ENCODE results near the gene VSIG2. TPM values are rescaled to one million over a fixed set of nuclear protein-coding genes. Genes with fewer than 3 reads are reported as not detected.
A peak's percentile ranks its signal among the peaks of the same experiment; 100 is the strongest.
"Not testable (repeated sequence)": the region's sequence is repeated elsewhere in the genome, so short reads cannot be mapped to it uniquely, and the experiment has no call there.

The VSIG2 gene
- total RNA-seq = 1 to 10 TPM; 1.1 to 1.2 TPM
- long read RNA-seq, donor 1 = 0 reads
- long read RNA-seq, donor 2, partial matches to known transcripts = 1 of 1 reads
- long read RNA-seq, donor 2, other reads (novel, unspliced or antisense) = 0 of 1 reads

GRCh38 chr11:124751741-124752470 lies at the start of gene VSIG2:
TSS of gene VSIG2 (minus strand) at chr11:124752255. CDS start at chr11:124752137, 118 bp downstream.
- intact Hi-C loops (cut with DNase I) = no loop called here

GRCh38 chr11:124801014-124801413 lies 49.0 kb upstream of the VSIG2 start:
- DNase-seq (ENCODE audit: low spot score) = no peak
- intact Hi-C loops (cut with DNase I) = loop anchor here in 1 of 2 donors (5.0 kb wide), 1 partner anchor 39 kb away; the partner anchor contains the start of gene ESAM

More at GRCh38 chr11:124751741-124752470, at the start of gene VSIG2:
- DNase-seq (ENCODE audit: low spot score) = no peak

- DNase-seq (ENCODE audit: low spot score) = peak; percentile 95
- intact Hi-C loops (cut with DNase I) = loop anchor here in 1 of 2 donors (5.0 kb wide), 1 partner anchor 38 kb away; the partner anchor contains the start of gene ESAM
These were observed 48.3 kb upstream of the VSIG2 start, which contains the start of gene MSANTD2 for GRCh38 chr11:124800226-124800929. TSS of gene MSANTD2 (minus strand) at chr11:124800406. CDS start at chr11:124800380, 26 bp downstream.

GRCh38 chr11:124799348-124800225 lies 47.5 kb upstream of the VSIG2 start:
- DNase-seq (ENCODE audit: low spot score) = peak; percentile 84
- intact Hi-C loops (cut with DNase I) = loop anchor here (5.0 kb wide), 1 partner anchor 37 kb away; the partner anchor contains the start of gene ESAM (in 2 of the 2)

- intact Hi-C loops (cut with DNase I) = loop anchor here in 1 of 2 donors (5.0 kb wide), 1 partner anchor 37 kb away; the partner anchor contains the start of gene ESAM
These were observed 46.9 kb upstream of the VSIG2 start for GRCh38 chr11:124798991-124799347.

GRCh38 chr11:124796312-124796711 lies 44.3 kb upstream of the VSIG2 start:
- DNase-seq (ENCODE audit: low spot score) = no peak
- intact Hi-C loops (cut with DNase I) = loop anchor here in 1 of 2 donors (5.0 kb wide), 1 partner anchor 34 kb away; the partner anchor contains the start of gene ESAM

More at GRCh38 chr11:124798991-124799347, 46.9 kb upstream of the VSIG2 start:
- no peak for DNase-seq (ENCODE audit: low spot score)

GRCh38 chr11:124793466-124794278 lies 41.6 kb upstream of the VSIG2 start:
- no peak for DNase-seq (ENCODE audit: low spot score)
- intact Hi-C loops (cut with DNase I) = no loop called here

- DNase-seq (ENCODE audit: low spot score) = no peak
- intact Hi-C loops (cut with DNase I) = no loop called here
These were observed 39.7 kb upstream of the VSIG2 start for GRCh38 chr11:124791626-124792341.

- DNase-seq (ENCODE audit: low spot score) = no peak
- intact Hi-C loops (cut with DNase I) = no loop called here
These were observed 36.5 kb upstream of the VSIG2 start for GRCh38 chr11:124788521-124788920.

GRCh38 chr11:124784051-124784450 lies 32.0 kb upstream of the VSIG2 start:
- intact Hi-C loops (cut with DNase I) = no loop called here
- DNase-seq (ENCODE audit: low spot score) = no peak

GRCh38 chr11:124783002-124783401 lies 30.9 kb upstream of the VSIG2 start:
- intact Hi-C loops (cut with DNase I) = no loop called here
- no peak for DNase-seq (ENCODE audit: low spot score)

- intact Hi-C loops (cut with DNase I) = no loop called here
- no peak for DNase-seq (ENCODE audit: low spot score)
These were observed 27.5 kb upstream of the VSIG2 start for GRCh38 chr11:124779568-124779967.

- intact Hi-C loops (cut with DNase I) = no loop called here
- DNase-seq (ENCODE audit: low spot score) = no peak
These were observed 26.2 kb upstream of the VSIG2 start for GRCh38 chr11:124778281-124778680.

GRCh38 chr11:124776865-124777645 lies 25.0 kb upstream of the VSIG2 start:
- intact Hi-C loops (cut with DNase I) = no loop called here
- no peak for DNase-seq (ENCODE audit: low spot score)

GRCh38 chr11:124770959-124771358 lies 18.9 kb upstream of the VSIG2 start:
- intact Hi-C loops (cut with DNase I); DNase-seq (ENCODE audit: low spot score): not testable (repeated sequence)

Measured in posterior vena cava (tissue), 2 donors.